ENCODE results near the gene ADAMTS13. TPM values are rescaled to one million over a fixed set of nuclear protein-coding genes. Genes with fewer than 3 reads are reported as not detected.

ADAMTS13 gene
- total RNA-seq, 4 donors from 2014 or later, result 4.4 to 13.2 (median 5.7) TPM

DNA sequence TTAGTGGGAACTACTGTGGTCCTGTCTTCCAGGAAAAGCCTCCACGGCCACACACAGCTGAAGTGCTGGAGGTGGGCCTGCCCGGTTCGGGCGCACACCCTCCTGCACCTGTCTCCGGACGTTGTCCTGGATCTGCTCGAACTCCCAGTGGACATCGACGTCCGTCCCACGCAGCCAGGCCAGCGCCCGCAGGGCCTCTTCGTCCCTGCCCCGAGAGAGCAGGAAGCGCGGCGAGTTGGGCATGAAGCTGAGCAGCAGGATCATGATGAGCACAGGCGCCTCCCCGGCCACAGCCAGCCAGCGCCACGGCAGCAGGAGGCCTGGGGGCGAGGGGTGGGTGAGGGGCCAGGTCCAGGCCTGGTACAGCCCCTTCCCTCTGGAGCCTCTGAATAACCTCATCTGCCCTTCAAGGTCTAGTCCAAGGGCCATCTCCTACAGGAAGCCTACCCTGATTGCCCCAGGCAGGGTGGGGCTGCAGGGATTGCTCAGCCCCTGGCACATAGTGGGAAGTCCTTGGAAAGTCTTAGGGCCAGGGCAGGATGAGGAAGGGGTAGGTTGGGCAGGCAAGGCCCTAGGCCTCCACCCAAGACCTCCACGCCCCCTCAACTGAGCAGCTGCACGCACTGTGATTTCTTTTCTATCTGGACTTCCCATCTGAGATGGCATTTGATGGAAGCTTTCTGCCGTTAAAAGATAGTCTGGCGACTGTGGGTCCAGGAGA is 53.3 kb downstream of the ADAMTS13 start:
- DNase-seq, result no peak
- H3K9me3 ChIP-seq, result no peaks in the 10 kb centered on the region
- no peak for TF ChIP-seq POLR2A (IDR thresholded peaks at IDR 0.05)
- TF ChIP-seq, protein P1, sequence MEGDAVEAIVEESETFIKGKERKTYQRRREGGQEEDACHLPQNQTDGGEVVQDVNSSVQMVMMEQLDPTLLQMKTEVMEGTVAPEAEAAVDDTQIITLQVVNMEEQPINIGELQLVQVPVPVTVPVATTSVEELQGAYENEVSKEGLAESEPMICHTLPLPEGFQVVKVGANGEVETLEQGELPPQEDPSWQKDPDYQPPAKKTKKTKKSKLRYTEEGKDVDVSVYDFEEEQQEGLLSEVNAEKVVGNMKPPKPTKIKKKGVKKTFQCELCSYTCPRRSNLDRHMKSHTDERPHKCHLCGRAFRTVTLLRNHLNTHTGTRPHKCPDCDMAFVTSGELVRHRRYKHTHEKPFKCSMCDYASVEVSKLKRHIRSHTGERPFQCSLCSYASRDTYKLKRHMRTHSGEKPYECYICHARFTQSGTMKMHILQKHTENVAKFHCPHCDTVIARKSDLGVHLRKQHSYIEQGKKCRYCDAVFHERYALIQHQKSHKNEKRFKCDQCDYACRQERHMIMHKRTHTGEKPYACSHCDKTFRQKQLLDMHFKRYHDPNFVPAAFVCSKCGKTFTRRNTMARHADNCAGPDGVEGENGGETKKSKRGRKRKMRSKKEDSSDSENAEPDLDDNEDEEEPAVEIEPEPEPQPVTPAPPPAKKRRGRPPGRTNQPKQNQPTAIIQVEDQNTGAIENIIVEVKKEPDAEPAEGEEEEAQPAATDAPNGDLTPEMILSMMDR (IDR thresholded peaks at IDR 0.05), result no peak
- H3K4me1 ChIP-seq, result peaks cover 0 to 17% (median 9%) of the 10 kb centered on the region in 4 donors
- peak overlapping the region in 1 of 4 donors; percentile 5 for H3K27ac ChIP-seq
- H3K27me3 ChIP-seq, result no peaks in the 10 kb centered on the region
- H3K36me3 ChIP-seq, result no peaks in the 10 kb centered on the region
- H3K4me3 ChIP-seq, result no peak overlapping the region

DNA sequence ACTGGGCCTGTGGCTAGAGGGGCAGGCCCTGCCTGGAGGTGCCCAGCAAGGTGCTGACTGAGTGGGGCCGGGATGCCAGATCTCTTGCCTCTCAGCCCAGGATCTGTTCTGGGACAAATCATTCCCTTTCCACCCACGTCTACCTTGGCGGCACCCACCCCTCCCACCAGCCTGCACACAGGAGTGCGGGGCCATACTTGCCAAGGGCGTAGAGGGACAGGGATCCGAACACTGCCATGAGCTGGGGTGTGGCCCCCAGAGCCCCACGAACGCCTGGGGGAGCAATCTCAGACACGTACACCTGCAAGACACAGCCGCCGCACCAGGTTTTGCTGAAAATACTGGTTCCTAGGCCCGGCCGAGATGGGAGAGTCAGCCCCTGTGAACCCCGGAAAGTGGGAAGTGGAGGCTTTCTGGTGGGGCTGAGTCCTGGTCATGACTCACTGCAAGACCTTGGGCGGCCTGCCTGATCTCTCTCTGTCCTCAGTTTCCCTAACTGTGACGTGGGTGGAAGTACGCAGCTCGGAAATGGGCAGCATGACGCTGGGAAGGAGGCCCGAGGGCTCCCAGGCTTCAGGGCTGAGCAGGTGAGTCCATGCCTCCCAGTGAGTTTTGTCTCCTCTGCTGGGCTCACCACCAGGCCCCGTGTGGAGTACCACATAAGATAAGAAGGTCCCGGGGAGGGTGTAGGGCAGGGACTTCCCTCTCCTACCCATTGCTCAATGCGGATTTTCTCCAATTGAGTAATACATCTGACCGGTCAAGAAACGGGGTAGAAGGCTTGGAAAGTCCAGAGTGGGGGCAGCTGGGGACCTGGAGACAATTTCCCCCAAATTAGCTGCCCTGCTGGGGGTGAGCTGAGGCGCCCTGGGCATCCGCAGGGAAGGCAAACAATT is 54.1 kb downstream of the ADAMTS13 start:
- no peak for DNase-seq
- TF ChIP-seq, protein P1 (IDR thresholded peaks at IDR 0.05), result no peak
- no peak for TF ChIP-seq POLR2A (IDR thresholded peaks at IDR 0.05)
- no peaks in the 10 kb centered on the region for H3K36me3 ChIP-seq

DNA sequence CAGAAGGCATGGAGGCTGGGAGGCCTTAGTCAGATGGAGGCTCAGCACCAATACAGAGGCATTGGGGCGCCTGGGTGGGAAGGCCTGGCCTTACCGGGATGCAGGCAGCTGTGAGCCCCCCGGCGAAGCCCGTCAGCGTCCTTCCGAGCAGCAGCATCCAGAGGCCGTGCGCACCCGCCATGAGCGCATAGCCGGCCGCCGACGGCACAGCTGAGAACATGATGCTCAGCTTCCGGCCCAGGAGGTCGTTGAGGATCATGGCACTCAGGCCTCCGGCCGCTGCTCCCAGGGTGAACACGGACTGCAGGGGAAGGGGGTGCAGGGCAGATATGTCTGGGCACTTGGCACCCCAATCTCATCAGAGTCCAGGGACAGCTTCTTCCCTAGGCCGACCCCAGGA is 54.8 kb downstream of the ADAMTS13 start:
- H3K27ac ChIP-seq, result peak overlapping the region in 1 of 4 donors; percentile 21
- no peaks in the 10 kb centered on the region for H3K36me3 ChIP-seq
- H3K4me3 ChIP-seq, result no peak overlapping the region
- no peak for DNase-seq
- TF ChIP-seq, protein P1 (IDR thresholded peaks at IDR 0.05), result no peak
- no peak for TF ChIP-seq POLR2A (IDR thresholded peaks at IDR 0.05)
- H3K9me3 ChIP-seq, result no peaks in the 10 kb centered on the region
- no peaks in the 10 kb centered on the region for H3K27me3 ChIP-seq
- peaks cover 0 to 15% (median 9%) of the 10 kb centered on the region in 4 donors for H3K4me1 ChIP-seq

More for the DNA sequence above, 54.1 kb downstream of the ADAMTS13 start:
- Histone ChIP-seq H3K9me3 (no peaks in the 10 kb centered on the region), H3K27me3 (no peaks in the 10 kb centered on the region), H3K27ac (peak overlapping the region in 1 of 4 donors; percentile 21), H3K4me3 (no peak overlapping the region), H3K4me1 (peaks cover 0 to 15% (median 9%) of the 10 kb centered on the region in 4 donors)

DNA sequence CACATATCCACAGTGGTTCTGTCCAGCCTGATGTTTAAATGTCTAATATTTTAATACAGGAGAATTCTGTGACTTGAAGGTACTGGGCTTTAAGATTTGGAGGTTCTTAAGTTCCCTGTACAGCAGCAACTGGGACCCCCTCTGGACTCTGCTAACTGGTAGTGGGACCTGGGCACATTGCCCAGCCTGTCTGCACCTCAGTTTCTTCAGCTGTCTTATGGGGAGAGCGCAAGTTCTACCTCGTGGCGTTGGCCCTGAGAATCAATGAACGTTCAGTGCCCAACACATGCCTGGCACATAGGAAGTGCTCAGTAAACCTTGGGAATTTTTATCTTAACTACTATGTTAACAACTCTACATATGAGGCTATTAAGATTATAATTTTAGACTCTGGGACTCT is 55.3 kb downstream of the ADAMTS13 start:
- Histone ChIP-seq H3K9me3 (no peaks in the 10 kb centered on the region), H3K36me3 (no peaks in the 10 kb centered on the region), H3K27ac (peak overlapping the region in 1 of 4 donors; percentile 91), H3K27me3 (no peaks in the 10 kb centered on the region), H3K4me3 (peak overlapping the region in 1 of 4 donors; percentile 75), H3K4me1 (peaks cover 0 to 15% (median 9%) of the 10 kb centered on the region in 4 donors)
- no peak for TF ChIP-seq POLR2A (IDR thresholded peaks at IDR 0.05)
- TF ChIP-seq, protein P1 (IDR thresholded peaks at IDR 0.05), result no peak
- DNase-seq, result no peak

DNA sequence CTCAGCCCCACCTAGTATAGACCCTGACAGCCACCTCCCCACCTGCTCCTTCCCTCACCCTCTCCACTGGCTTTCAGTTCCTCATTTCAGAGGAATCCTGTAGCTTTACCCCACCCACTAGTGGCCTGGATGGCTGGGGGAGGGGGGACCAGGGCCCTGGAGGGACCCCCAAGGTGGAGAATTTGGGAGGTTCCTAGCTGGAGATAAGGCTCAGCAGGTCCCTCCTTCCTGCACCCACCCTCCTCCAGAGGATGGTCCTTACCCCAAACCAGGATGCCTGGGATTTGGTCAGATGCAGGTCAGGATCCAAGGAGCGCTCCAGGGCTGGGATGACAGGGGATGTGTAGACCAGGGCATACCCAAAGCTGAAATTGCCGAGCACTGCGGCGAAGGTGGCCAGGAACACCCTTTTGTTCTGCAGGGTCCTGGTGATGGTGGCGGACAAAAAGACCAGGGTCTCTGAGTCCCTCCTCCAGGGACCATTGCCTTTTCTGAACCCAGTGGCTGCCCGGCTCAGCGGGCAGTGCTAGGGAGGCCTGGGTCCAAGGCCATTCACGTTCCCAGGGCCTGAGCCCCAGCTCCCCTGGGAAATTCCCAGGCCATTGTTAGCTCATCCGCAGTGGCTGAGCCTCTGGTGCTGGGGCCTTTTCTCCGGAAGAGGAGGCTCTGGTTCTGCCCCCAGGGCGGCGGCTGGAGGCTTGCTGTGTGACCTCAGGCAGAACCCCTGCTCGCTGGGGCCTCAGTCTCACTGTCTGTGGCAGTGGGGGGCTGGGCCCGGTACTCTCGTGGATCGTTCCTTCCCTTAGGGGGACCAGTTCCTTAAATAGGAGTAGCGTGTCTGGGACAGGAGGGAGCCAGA is 56.1 kb downstream of the ADAMTS13 start:
- peak in 2 of 3 donors; percentile 64 to 69 for DNase-seq
- no peaks in the 10 kb centered on the region for H3K27me3 ChIP-seq

More for the DNA sequence above, 56.1 kb downstream of the ADAMTS13 start:
- H3K4me3 ChIP-seq, result peak overlapping the region; percentile 55 to 75 (median 64)
- H3K9me3 ChIP-seq, result no peaks in the 10 kb centered on the region
- peak overlapping the region; percentile 36 to 91 (median 58) for H3K27ac ChIP-seq
- TF ChIP-seq, protein P1 (IDR thresholded peaks at IDR 0.05), result no peak
- TF ChIP-seq POLR2A (IDR thresholded peaks at IDR 0.05), result no peak
- H3K36me3 ChIP-seq, result no peaks in the 10 kb centered on the region
- peaks cover 0 to 15% (median 9%) of the 10 kb centered on the region in 4 donors for H3K4me1 ChIP-seq

Measured in Peyer's patch (tissue), 4 donors.